H1 (cell line): ENCODE data around the gene RRP1. TPM values are rescaled to one million over a fixed set of nuclear protein-coding genes. Genes with fewer than 3 reads are reported as not detected.

Source experiments
- CBX8 ChIP-seq: fragments of 300-800, 300-1000 bp; sonication (generic); IDR thresholded peaks from 2 replicates; pipeline ENCODE4 v1.7.1; 2016; ENCODE audit warnings: low read depth, low read length, borderline replicate concordance
- GABPA ChIP-seq: IDR thresholded peaks from 2 replicates; pipeline ENCODE4 v1.6.1; 2011; ENCODE audit warnings: mild to moderate bottlenecking, low read length, moderate library complexity, borderline replicate concordance; ENCODE audit not compliant: insufficient read depth
- JUND ChIP-seq: IDR thresholded peaks from 2 replicates; pipeline ENCODE4 v1.6.1; 2011; ENCODE audit warnings: mild to moderate bottlenecking, improper control_type of control experiment, low read length
- POU5F1 ChIP-seq: IDR thresholded peaks from 2 replicates; pipeline ENCODE4 v1.6.1; 2011; ENCODE audit warnings: low read depth, mild to moderate bottlenecking, low read length, moderate library complexity
- SP1 ChIP-seq: IDR thresholded peaks from 2 replicates; pipeline ENCODE4 v1.6.1; 2011; ENCODE audit warnings: low read depth, low read length
- SP2 ChIP-seq: IDR thresholded peaks from 2 replicates; pipeline ENCODE4 v1.6.1; 2012; ENCODE audit warnings: mild to moderate bottlenecking, low read length, inconsistent platforms
- USF2 ChIP-seq: IDR thresholded peaks from 2 replicates; pipeline ENCODE4 v1.6.1; 2011; ENCODE audit warnings: low read length, improper control_type of control experiment
- polyA plus RNA-seq, 7 experiments: library from polyadenylated mRNA; depleted of rRNA in 3 of 7; stranded (reverse) in 5 of 7; unstranded in 2 of 7; fragments of >200 nt in 5 of 7; fragments of 200-250 nt in 2 of 7; gene quantifications; 1 replicate in 5 of 7; 2 replicates in 1 of 7; 4 replicates in 1 of 7; pipeline versions ENCODE4 v1.2.1 to v1.2.3, GENCODE V29; 2011 to 2013; ENCODE audit warnings: missing spikeins in 2 of 7, mixed read lengths in 2 of 7
- small RNA-seq: library from polyadenylated mRNA; stranded (forward); fragments of <200 nt; extraction: miRNeasy Mini kit (QIAGEN cat#:217004); gene quantifications from one replicate; pipeline ENCODE3, GENCODE V24; 2013; ENCODE audit not compliant: insufficient read depth
- total RNA-seq: library from RNA; stranded (reverse); fragmentation: NEBNext Ultra II Directional; extraction: Animal tissue kit (Norgen Biotek cat#: 25700); gene quantifications from 2 replicates; pipeline ENCODE4 v1.2.1, GENCODE V29; 2021

Gene RRP1
- total and polyA plus RNA-seq, 2 of the 8 experiments (the other 6 are each of a cell fraction or from before 2014, with no cell fraction given) = 11.6 to 55.2 TPM

- no peak for TF ChIP-seq USF2
- no peak for TF ChIP-seq POU5F1
- no peak for TF ChIP-seq SP2
- TF ChIP-seq GABPA = no peak
- no peak for TF ChIP-seq JUND
- no peak for TF ChIP-seq CBX8
- no peak for TF ChIP-seq SP1
Measured at GRCh38 chr21:43853851-43854772, 64.7 kb downstream of the RRP1 start (continued).

Small RNAs within 50 kb of the gene (small RNA-seq; reads per million reads assigned to genes)
- gene AP001052.1 = not detected

Other genes with a start within 250 kb of the RRP1 start
- 0.71 and 0.93 TPM in 2 replicates for gene HSF2BP, start 130.1 kb upstream of the RRP1 start, total RNA-seq
- 0.51 and 0.52 TPM in 2 replicates for gene HSF2BP, start 130.1 kb upstream of the RRP1 start, polyA plus RNA-seq (2011; rRNA removed)
- 96.7 and 97.3 TPM in 2 replicates for gene RRP1B, start 130.0 kb upstream of the RRP1 start, total RNA-seq
- 25.8 and 27.0 TPM in 2 replicates for gene RRP1B, start 130.0 kb upstream of the RRP1 start, polyA plus RNA-seq (2011; rRNA removed)
- gene PDXK, start 70.4 kb upstream of the RRP1 start, total RNA-seq = 112 and 116 TPM in 2 replicates
- 78.0 and 98.0 TPM in 2 replicates for gene PDXK, start 70.4 kb upstream of the RRP1 start, polyA plus RNA-seq (2011; rRNA removed)
- gene CSTB, start 13.3 kb upstream of the RRP1 start, total RNA-seq = 53.8 and 54.5 TPM in 2 replicates
- 63.1 and 64.1 TPM in 2 replicates for gene CSTB, start 13.3 kb upstream of the RRP1 start, polyA plus RNA-seq (2011; rRNA removed)
- 5.8 and 5.9 TPM in 2 replicates for gene AGPAT3, start 75.6 kb downstream of the RRP1 start, total RNA-seq
- 6.7 and 7.3 TPM in 2 replicates for gene AGPAT3, start 75.6 kb downstream of the RRP1 start, polyA plus RNA-seq (2011; rRNA removed)
- 29.8 and 31.0 TPM in 2 replicates for gene TRAPPC10, start 222.7 kb downstream of the RRP1 start, total RNA-seq
- 18.5 and 22.7 TPM in 2 replicates for gene TRAPPC10, start 222.7 kb downstream of the RRP1 start, polyA plus RNA-seq (2011; rRNA removed)